ENCODE data around the gene ANKRD29. TPM values are rescaled to one million over a fixed set of nuclear protein-coding genes. Genes with fewer than 3 reads are reported as not detected.

ANKRD29 gene
- polyA plus RNA-seq, 1 of the 3 experiments (the other 2 are of a cell fraction), result 8.2 TPM

- Histone ChIP-seq H3F3A (replicated peaks; ENCODE audit: insufficient read depth) (no peaks in the 10 kb centered on the region), H3K4me2 (no peak overlapping the region), H3K9me3 (no peaks in the 10 kb centered on the region), H3K27ac (ENCODE audit: low read depth in 2 of 2, low read length in 1 of 2) (no peak overlapping the region), H3K9me2 (no peaks in the 10 kb centered on the region), H4K20me1 (ENCODE audit: insufficient read depth) (no peaks in the 10 kb centered on the region), H3K79me2 (ENCODE audit: insufficient read depth) (no peaks in the 10 kb centered on the region), H3K4me3 (ENCODE audit: low read depth in 2 of 2, low read length in 1 of 2) (no peak overlapping the region), H2AFZ (ENCODE audit: low read depth) (no peak overlapping the region), H3K27me3 (ENCODE audit: insufficient read depth) (no peaks in the 10 kb centered on the region), H3K9ac (no peak overlapping the region), H3K36me3 (replicated peaks in 1 of 2; ENCODE audit: control insufficient read depth in 1 of 2, insufficient read depth in 2 of 2, low read length in 1 of 2) (no peaks in the 10 kb centered on the region), H3K4me1 (ENCODE audit: control insufficient read depth in 1 of 2, insufficient read depth in 2 of 2, low read depth in 1 of 2, low read length in 1 of 2) (no peaks in the 10 kb centered on the region)
- no peak for TF ChIP-seq TCF12 (IDR thresholded peaks at IDR 0.05)
- TF ChIP-seq GATA2 (CRISPR knock-in tag; IDR thresholded peaks at IDR 0.05), result peak; percentile 41; the same call in 1 of the 2 replicates
- ChIA-PET POLR2A (no interaction called here), CTCF (interaction anchor here (1.5 to 2.4 kb wide), 3 partner anchors 8 to 97 kb away, joined by 3 to 8 read pairs (median 5); no protein-coding TSS in a partner anchor)
- DNase-seq, result no peak
Observed at GRCh38 chr18:23605941-23606340, 56.8 kb downstream of the ANKRD29 start.

- DNase-seq, result no peak
- H3K4me2 ChIP-seq, result no peak overlapping the region
- H4K20me1 ChIP-seq (ENCODE audit: insufficient read depth), result no peaks in the 10 kb centered on the region
- ChIA-PET POLR2A (no interaction called here), CTCF (interaction anchor here (1.6 to 2.7 kb wide), 2 partner anchors 22 to 103 kb away, joined by 5 to 7 read pairs; no protein-coding TSS in a partner anchor)
- no peaks in the 10 kb centered on the region for H3K27me3 ChIP-seq (ENCODE audit: insufficient read depth)
- H3K4me1 ChIP-seq (ENCODE audit: control insufficient read depth in 1 of 2, insufficient read depth in 2 of 2, low read depth in 1 of 2, low read length in 1 of 2), result no peaks in the 10 kb centered on the region
- H3K9me2 ChIP-seq, result no peaks in the 10 kb centered on the region
- WGBS (ENCODE audit: low lambda C conversion rate), result 86% methylated on average over 1 of the region's 1 CpG
- H3K9ac ChIP-seq, result no peak overlapping the region
- no peak overlapping the region for H3K4me3 ChIP-seq (ENCODE audit: low read depth in 2 of 2, low read length in 1 of 2)
- no peaks in the 10 kb centered on the region for H3K36me3 ChIP-seq (replicated peaks in 1 of 2; ENCODE audit: control insufficient read depth in 1 of 2, insufficient read depth in 2 of 2, low read length in 1 of 2)
- no peak overlapping the region for H3K27ac ChIP-seq (ENCODE audit: low read depth in 2 of 2, low read length in 1 of 2)
- no peaks in the 10 kb centered on the region for H3K9me3 ChIP-seq
- no peaks in the 10 kb centered on the region for H3F3A ChIP-seq (replicated peaks; ENCODE audit: insufficient read depth)
- no peak overlapping the region for H2AFZ ChIP-seq (ENCODE audit: low read depth)
- H3K79me2 ChIP-seq (ENCODE audit: insufficient read depth), result no peaks in the 10 kb centered on the region
- TF ChIP-seq JUND (IDR thresholded peaks at IDR 0.05), result no peak
- TF ChIP-seq USF2 (IDR thresholded peaks at IDR 0.05; ENCODE audit: borderline replicate concordance, low read depth, low read length), result no peak
- no peak for TF ChIP-seq CTCF (IDR thresholded peaks at IDR 0.05)
- no peak for TF ChIP-seq USF1 (IDR thresholded peaks at IDR 0.05; ENCODE audit: borderline replicate concordance, low read depth)
- TF ChIP-seq TCF12 (IDR thresholded peaks at IDR 0.05), result no peak
- no peak for TF ChIP-seq PBX3 (IDR thresholded peaks at IDR 0.05)
- TF ChIP-seq NFIC (IDR thresholded peaks at IDR 0.05; ENCODE audit: borderline replicate concordance), result no peak
- TF ChIP-seq GATA2 (CRISPR knock-in tag; IDR thresholded peaks at IDR 0.05), result no peak
- no peak for TF ChIP-seq EP300 (IDR thresholded peaks at IDR 0.05; ENCODE audit: borderline replicate concordance in 1 of 2, low read depth in 1 of 2, low read length in 1 of 2)
- no peak for TF ChIP-seq FOXJ3 (CRISPR knock-in tag; IDR thresholded peaks at IDR 0.05)
- TF ChIP-seq FOSL2 (IDR thresholded peaks at IDR 0.05; ENCODE audit: borderline replicate concordance, low read depth), result no peak
- TF ChIP-seq NRF1 (IDR thresholded peaks at IDR 0.05; ENCODE audit: low read depth, low read length), result no peak
- no peak for TF ChIP-seq MXI1 (IDR thresholded peaks at IDR 0.05; ENCODE audit: low read depth, low read length)
- TF ChIP-seq MAX (IDR thresholded peaks at IDR 0.05; ENCODE audit: low read depth), result no peak
- TF ChIP-seq SIN3A (IDR thresholded peaks at IDR 0.05; ENCODE audit: borderline replicate concordance, low read depth, low read length), result no peak
Observed at GRCh38 chr18:23599809-23600208, 62.9 kb downstream of the ANKRD29 start.

Measured in SK-N-SH (cell line).